ENCODE measurements around the gene NAIF1. TPM values are rescaled to one million over a fixed set of nuclear protein-coding genes. Genes with fewer than 3 reads are reported as not detected.

NAIF1 gene
- total RNA-seq, 1 donor from 2014 or later: 14.2 TPM

- TF ChIP-seq, protein P1, sequence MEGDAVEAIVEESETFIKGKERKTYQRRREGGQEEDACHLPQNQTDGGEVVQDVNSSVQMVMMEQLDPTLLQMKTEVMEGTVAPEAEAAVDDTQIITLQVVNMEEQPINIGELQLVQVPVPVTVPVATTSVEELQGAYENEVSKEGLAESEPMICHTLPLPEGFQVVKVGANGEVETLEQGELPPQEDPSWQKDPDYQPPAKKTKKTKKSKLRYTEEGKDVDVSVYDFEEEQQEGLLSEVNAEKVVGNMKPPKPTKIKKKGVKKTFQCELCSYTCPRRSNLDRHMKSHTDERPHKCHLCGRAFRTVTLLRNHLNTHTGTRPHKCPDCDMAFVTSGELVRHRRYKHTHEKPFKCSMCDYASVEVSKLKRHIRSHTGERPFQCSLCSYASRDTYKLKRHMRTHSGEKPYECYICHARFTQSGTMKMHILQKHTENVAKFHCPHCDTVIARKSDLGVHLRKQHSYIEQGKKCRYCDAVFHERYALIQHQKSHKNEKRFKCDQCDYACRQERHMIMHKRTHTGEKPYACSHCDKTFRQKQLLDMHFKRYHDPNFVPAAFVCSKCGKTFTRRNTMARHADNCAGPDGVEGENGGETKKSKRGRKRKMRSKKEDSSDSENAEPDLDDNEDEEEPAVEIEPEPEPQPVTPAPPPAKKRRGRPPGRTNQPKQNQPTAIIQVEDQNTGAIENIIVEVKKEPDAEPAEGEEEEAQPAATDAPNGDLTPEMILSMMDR (IDR thresholded peaks at IDR 0.05; ENCODE audit: insufficient read depth, low read length, poor library complexity, severe bottlenecking): peak; percentile 76
- peak; percentile 37 for DNase-seq (ENCODE audit: low read depth)
- Histone ChIP-seq H3K36me3 (ENCODE audit: control insufficient read depth, insufficient read depth, low read length) (no peaks in the 10 kb centered on the region), H3K27me3 (ENCODE audit: control insufficient read depth, insufficient read depth, low read length) (no peaks in the 10 kb centered on the region), H3K4me3 (ENCODE audit: low read depth, low read length) (no peak overlapping the region)
Measured at GRCh38 chr9:128034821-128035652, 32.1 kb downstream of the NAIF1 start.

GRCh38 chr9:128033609-128034008 is 33.5 kb downstream of the NAIF1 start:
- H3K4me3 ChIP-seq (ENCODE audit: low read depth, low read length): no peak overlapping the region
- no peaks in the 10 kb centered on the region for H3K27me3 ChIP-seq (ENCODE audit: control insufficient read depth, insufficient read depth, low read length)
- TF ChIP-seq, protein P1 (IDR thresholded peaks at IDR 0.05; ENCODE audit: insufficient read depth, low read length, poor library complexity, severe bottlenecking): no peak
- no peak for DNase-seq (ENCODE audit: low read depth)
- H3K36me3 ChIP-seq (ENCODE audit: control insufficient read depth, insufficient read depth, low read length): no peaks in the 10 kb centered on the region

DNA sequence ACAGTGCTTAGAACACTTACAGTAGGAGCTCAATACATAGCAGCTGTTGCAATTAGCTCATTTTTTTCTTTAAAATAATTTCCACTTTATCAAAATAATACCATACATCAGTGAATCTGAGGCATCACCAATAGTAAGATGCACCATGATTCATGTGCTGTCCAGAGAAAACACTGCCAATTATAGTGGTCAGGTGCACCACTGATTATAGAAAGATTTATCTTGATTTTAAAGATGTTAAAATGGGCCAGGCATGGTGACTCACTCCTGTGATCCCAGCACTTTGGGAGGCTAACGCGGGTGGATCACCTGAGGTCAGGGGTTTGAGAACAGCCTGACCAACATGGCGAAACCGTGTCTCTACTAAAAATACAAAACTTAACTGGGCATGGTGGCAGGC is 39.4 kb downstream of the NAIF1 start:
- no peaks in the 10 kb centered on the region for H3K27me3 ChIP-seq (ENCODE audit: control insufficient read depth, insufficient read depth, low read length)
- no peak overlapping the region for H3K4me3 ChIP-seq (ENCODE audit: low read depth, low read length)
- H3K36me3 ChIP-seq (ENCODE audit: control insufficient read depth, insufficient read depth, low read length): no peaks in the 10 kb centered on the region
- TF ChIP-seq, protein P1 (IDR thresholded peaks at IDR 0.05; ENCODE audit: insufficient read depth, low read length, poor library complexity, severe bottlenecking): no peak
- no peak for DNase-seq (ENCODE audit: low read depth)

- H3K27me3 ChIP-seq (ENCODE audit: control insufficient read depth, insufficient read depth, low read length): no peaks in the 10 kb centered on the region
- no peaks in the 10 kb centered on the region for H3K36me3 ChIP-seq (ENCODE audit: control insufficient read depth, insufficient read depth, low read length)
- TF ChIP-seq, protein P1 (IDR thresholded peaks at IDR 0.05; ENCODE audit: insufficient read depth, low read length, poor library complexity, severe bottlenecking): no peak
- no peak overlapping the region for H3K4me3 ChIP-seq (ENCODE audit: low read depth, low read length)
- DNase-seq (ENCODE audit: low read depth): no peak
Measured at GRCh38 chr9:128026773-128027541, 40.2 kb downstream of the NAIF1 start.

DNA sequence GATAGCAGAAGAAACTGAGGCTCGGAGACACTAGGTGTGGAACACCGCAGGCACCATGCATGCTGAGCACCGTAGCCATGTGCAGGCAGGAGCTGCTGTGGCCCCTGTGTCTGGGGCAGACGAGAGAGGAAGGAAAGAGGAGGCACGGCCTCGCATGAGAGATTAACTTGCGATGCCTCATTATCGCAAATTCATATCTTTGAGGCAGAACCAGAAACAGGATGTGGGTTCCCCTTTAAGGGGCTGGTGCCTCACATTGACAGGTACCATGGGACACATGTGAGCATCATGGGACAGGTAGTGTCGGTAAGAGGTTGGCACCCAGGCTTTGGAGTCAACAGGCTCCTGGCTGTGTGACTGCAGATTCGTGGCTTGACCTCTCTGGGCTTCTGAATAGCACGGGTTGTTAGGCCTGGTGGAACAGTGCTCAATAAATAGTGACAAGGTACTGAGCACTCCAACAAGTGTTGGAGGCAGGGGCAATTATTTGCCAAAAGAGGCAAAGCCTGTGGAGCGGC is 40.8 kb downstream of the NAIF1 start:
- H3K4me3 ChIP-seq (ENCODE audit: low read depth, low read length): no peak overlapping the region
- no peaks in the 10 kb centered on the region for H3K27me3 ChIP-seq (ENCODE audit: control insufficient read depth, insufficient read depth, low read length)
- TF ChIP-seq, protein P1 (IDR thresholded peaks at IDR 0.05; ENCODE audit: insufficient read depth, low read length, poor library complexity, severe bottlenecking): no peak
- H3K36me3 ChIP-seq (ENCODE audit: control insufficient read depth, insufficient read depth, low read length): no peaks in the 10 kb centered on the region
- DNase-seq (ENCODE audit: low read depth): no peak
